ENCODE data around the gene TEX29.

The TEX29 gene

DNA sequence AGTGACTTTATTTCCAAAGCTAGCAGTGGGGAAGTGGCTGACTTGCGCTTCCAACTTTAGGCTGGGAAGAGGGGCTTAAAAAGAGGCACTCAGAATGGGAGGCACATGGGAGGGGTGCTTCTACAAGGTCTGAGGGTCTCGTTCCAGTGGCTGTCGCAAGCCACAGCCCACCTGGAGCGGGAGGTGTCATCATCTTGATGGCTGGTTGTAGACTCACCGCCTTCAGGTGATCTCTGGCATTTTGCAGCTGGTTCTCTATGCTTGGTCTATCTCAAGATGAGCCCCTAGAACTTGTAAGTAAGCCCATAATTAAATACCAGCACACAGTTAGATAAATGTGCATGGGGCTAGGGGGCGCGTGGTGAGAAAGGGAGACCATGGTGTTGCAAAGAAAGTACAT lies 9.2 kb downstream of the TEX29 start:
- Histone ChIP-seq H3K27me3 (ENCODE audit: insufficient read depth, low read length) (peaks cover 32% of the 10 kb centered on the region), H2AFZ (ENCODE audit: low read length, unreplicated experiment) (no peak overlapping the region), H3K4me3 (ENCODE audit: low read depth, low read length) (no peak overlapping the region), H3K36me3 (ENCODE audit: insufficient read depth, low read length) (no peaks in the 10 kb centered on the region), H3K4me1 (ENCODE audit: control insufficient read depth, insufficient read depth, low read length, unreplicated experiment) (no peaks in the 10 kb centered on the region), H3K79me2 (ENCODE audit: control insufficient read depth, insufficient read depth, low read length, unreplicated experiment) (no peaks in the 10 kb centered on the region), H3K27ac (ENCODE audit: low read depth, low read length) (no peak overlapping the region)

DNA sequence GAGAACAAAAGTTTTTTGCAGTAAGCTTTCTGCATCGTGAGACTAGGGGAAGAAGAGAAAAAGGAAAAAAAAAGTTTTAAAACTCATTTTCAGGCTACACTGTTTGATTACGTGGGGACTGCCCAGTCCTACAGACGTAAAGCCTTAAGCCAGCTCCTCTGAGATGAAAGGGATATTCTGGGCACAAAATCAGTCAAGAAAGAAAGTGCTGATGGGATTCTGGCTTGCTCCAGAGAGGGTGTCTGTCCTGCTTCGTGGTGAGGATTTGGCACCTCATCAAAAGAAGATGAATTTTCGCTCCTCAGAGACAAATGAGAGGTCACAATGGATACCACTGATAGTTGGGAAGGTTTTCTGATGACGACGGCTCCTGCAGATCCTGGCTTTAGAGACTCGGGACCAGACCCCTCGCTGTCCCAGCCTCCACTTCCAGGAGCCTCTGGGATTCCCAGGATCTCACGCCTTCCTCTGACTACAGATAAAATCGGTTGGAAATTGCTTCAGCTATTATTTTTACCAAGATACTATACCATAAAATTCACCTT lies 9.7 kb downstream of the TEX29 start:
- H2AFZ ChIP-seq (ENCODE audit: low read length, unreplicated experiment): no peak overlapping the region
- no peaks in the 10 kb centered on the region for H3K4me1 ChIP-seq (ENCODE audit: control insufficient read depth, insufficient read depth, low read length, unreplicated experiment)
- H3K36me3 ChIP-seq (ENCODE audit: insufficient read depth, low read length): no peaks in the 10 kb centered on the region
- H3K27ac ChIP-seq (ENCODE audit: low read depth, low read length): no peak overlapping the region
- H3K27me3 ChIP-seq (ENCODE audit: insufficient read depth, low read length): peaks cover 37% of the 10 kb centered on the region
- H3K4me3 ChIP-seq (ENCODE audit: low read depth, low read length): no peak overlapping the region
- no peaks in the 10 kb centered on the region for H3K79me2 ChIP-seq (ENCODE audit: control insufficient read depth, insufficient read depth, low read length, unreplicated experiment)

DNA sequence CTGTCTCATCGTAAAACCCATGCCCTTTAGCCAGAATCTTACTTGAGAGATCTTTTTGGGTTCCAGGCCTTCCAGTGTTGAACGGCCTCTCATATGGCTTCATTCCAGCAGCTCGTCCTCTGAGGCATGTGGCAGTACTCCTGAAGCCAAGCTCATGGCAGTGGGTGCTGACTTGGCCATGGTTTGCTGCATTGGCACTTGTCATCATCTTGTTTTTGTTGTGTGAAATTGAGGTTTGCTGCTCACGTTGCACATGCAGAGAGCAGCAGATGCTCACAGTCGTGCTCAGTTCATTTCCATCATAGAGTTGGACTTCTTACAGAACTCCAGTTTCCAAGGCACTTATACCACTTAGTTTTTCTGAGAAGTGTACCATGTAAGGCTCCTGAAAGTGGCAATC lies 14.9 kb downstream of the TEX29 start:
- Histone ChIP-seq H3K4me3 (ENCODE audit: low read depth, low read length) (no peak overlapping the region), H2AFZ (ENCODE audit: low read length, unreplicated experiment) (no peak overlapping the region), H3K4me1 (ENCODE audit: control insufficient read depth, insufficient read depth, low read length, unreplicated experiment) (no peaks in the 10 kb centered on the region)

DNA sequence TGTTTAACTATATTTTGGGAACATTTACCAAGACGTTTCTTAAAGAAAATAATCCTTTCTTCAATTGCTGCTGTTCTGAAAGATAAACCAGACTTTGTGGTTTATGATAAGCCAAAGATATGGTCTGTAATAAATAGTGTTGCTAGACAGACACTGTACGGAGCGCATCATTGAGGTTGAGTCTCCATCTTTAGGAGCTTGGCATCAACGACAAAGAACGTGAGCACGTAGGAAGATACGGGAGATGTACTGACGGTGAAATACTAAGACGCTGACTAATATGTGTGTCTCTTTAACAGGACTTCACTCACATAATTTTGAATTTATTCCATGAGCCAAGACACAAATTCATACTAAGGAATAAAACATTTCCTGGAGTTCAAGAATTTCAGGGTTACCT lies 16.2 kb downstream of the TEX29 start:
- peaks cover 21% of the 10 kb centered on the region; the same call in 1 of the 2 replicates for H3K27me3 ChIP-seq (ENCODE audit: insufficient read depth, low read length)
- no peaks in the 10 kb centered on the region for H3K4me1 ChIP-seq (ENCODE audit: control insufficient read depth, insufficient read depth, low read length, unreplicated experiment)
- no peaks in the 10 kb centered on the region for H3K36me3 ChIP-seq (ENCODE audit: insufficient read depth, low read length)
- no peak overlapping the region for H3K27ac ChIP-seq (ENCODE audit: low read depth, low read length)
- no peak overlapping the region for H2AFZ ChIP-seq (ENCODE audit: low read length, unreplicated experiment)
- H3K4me3 ChIP-seq (ENCODE audit: low read depth, low read length): no peak overlapping the region
- no peaks in the 10 kb centered on the region for H3K79me2 ChIP-seq (ENCODE audit: control insufficient read depth, insufficient read depth, low read length, unreplicated experiment)

More for the DNA sequence above, 14.9 kb downstream of the TEX29 start:
- no peaks in the 10 kb centered on the region for H3K79me2 ChIP-seq (ENCODE audit: control insufficient read depth, insufficient read depth, low read length, unreplicated experiment)
- peaks cover 33% of the 10 kb centered on the region for H3K27me3 ChIP-seq (ENCODE audit: insufficient read depth, low read length)
- no peak overlapping the region for H3K27ac ChIP-seq (ENCODE audit: low read depth, low read length)
- no peaks in the 10 kb centered on the region for H3K36me3 ChIP-seq (ENCODE audit: insufficient read depth, low read length)

DNA sequence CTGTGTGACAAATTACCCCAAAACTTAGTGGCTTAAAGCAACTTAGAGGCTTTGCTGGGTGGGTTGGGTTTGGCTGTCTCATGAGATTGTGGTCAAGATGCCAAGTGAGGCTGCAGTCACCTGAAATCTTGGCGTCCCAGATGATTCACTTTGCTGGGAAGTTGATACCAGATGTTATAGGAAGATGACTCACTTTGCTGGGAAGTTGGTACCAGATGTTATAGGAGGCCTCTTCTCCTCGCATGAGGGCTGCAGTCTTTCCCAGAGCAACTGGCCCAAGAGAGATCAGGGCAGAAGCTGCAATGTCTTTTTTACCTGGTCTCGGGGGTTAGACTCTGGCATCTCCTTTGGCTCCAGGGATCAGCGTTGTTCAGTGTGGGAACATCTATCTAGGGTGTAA lies 16.8 kb downstream of the TEX29 start:
- Histone ChIP-seq H3K4me1 (ENCODE audit: control insufficient read depth, insufficient read depth, low read length, unreplicated experiment) (no peaks in the 10 kb centered on the region), H3K27me3 (ENCODE audit: insufficient read depth, low read length) (peaks cover 17% of the 10 kb centered on the region; the same call in 1 of the 2 replicates), H3K36me3 (ENCODE audit: insufficient read depth, low read length) (no peaks in the 10 kb centered on the region), H3K79me2 (ENCODE audit: control insufficient read depth, insufficient read depth, low read length, unreplicated experiment) (no peaks in the 10 kb centered on the region), H3K27ac (ENCODE audit: low read depth, low read length) (no peak overlapping the region), H3K4me3 (ENCODE audit: low read depth, low read length) (no peak overlapping the region), H2AFZ (ENCODE audit: low read length, unreplicated experiment) (no peak overlapping the region)

DNA sequence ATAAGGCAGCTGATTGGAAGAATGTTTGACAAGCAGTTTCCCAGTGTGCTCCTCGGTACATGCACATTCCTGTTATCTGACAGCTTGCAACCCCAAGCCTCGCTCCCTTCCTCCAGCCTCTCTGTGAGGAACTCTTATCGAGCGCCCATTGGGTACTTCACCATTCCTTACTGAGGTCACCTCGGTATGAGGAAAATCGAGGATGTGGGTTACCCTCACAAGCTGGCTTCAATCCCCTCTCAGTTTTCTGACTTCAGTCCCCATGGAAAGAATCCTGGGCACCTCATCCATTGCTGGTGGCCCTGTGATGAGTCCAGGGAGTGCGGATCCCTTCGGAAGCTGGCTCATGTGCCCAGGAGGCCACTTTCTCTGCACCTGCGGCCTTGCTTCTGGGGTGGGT lies 17.3 kb downstream of the TEX29 start:
- H3K4me3 ChIP-seq (ENCODE audit: low read depth, low read length): no peak overlapping the region
- no peak overlapping the region for H3K27ac ChIP-seq (ENCODE audit: low read depth, low read length)
- no peaks in the 10 kb centered on the region for H3K4me1 ChIP-seq (ENCODE audit: control insufficient read depth, insufficient read depth, low read length, unreplicated experiment)
- no peak overlapping the region for H2AFZ ChIP-seq (ENCODE audit: low read length, unreplicated experiment)
- no peaks in the 10 kb centered on the region for H3K36me3 ChIP-seq (ENCODE audit: insufficient read depth, low read length)
- H3K27me3 ChIP-seq (ENCODE audit: insufficient read depth, low read length): peaks cover 12% of the 10 kb centered on the region; the same call in 1 of the 2 replicates
- no peaks in the 10 kb centered on the region for H3K79me2 ChIP-seq (ENCODE audit: control insufficient read depth, insufficient read depth, low read length, unreplicated experiment)

DNA sequence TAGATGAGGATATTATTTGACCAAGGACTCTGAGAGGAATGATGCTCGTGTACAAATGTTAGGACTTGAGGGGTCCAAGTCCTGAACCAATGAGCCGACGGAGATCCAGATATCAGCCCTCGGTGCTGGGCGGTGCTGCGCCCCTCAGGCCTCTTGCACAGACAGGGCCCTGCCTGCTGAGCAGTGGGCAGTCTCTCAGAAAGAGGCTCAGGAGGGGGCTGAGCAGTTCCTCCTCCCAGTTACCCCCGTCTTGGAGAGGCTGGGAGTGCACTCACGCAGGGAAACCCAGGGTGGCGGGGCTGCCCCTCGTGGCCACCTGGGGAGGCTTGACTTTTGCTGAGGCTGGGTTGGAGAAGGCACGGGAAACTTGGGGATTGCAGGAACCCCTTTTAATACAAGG lies 18.4 kb downstream of the TEX29 start:
- H2AFZ ChIP-seq (ENCODE audit: low read length, unreplicated experiment): no peak overlapping the region
- H3K36me3 ChIP-seq (ENCODE audit: insufficient read depth, low read length): no peaks in the 10 kb centered on the region
- H3K27me3 ChIP-seq (ENCODE audit: insufficient read depth, low read length): peaks cover 12% of the 10 kb centered on the region; the same call in 1 of the 2 replicates
- H3K79me2 ChIP-seq (ENCODE audit: control insufficient read depth, insufficient read depth, low read length, unreplicated experiment): no peaks in the 10 kb centered on the region
- H3K4me3 ChIP-seq (ENCODE audit: low read depth, low read length): no peak overlapping the region
- H3K4me1 ChIP-seq (ENCODE audit: control insufficient read depth, insufficient read depth, low read length, unreplicated experiment): no peaks in the 10 kb centered on the region
- no peak overlapping the region for H3K27ac ChIP-seq (ENCODE audit: low read depth, low read length)

DNA sequence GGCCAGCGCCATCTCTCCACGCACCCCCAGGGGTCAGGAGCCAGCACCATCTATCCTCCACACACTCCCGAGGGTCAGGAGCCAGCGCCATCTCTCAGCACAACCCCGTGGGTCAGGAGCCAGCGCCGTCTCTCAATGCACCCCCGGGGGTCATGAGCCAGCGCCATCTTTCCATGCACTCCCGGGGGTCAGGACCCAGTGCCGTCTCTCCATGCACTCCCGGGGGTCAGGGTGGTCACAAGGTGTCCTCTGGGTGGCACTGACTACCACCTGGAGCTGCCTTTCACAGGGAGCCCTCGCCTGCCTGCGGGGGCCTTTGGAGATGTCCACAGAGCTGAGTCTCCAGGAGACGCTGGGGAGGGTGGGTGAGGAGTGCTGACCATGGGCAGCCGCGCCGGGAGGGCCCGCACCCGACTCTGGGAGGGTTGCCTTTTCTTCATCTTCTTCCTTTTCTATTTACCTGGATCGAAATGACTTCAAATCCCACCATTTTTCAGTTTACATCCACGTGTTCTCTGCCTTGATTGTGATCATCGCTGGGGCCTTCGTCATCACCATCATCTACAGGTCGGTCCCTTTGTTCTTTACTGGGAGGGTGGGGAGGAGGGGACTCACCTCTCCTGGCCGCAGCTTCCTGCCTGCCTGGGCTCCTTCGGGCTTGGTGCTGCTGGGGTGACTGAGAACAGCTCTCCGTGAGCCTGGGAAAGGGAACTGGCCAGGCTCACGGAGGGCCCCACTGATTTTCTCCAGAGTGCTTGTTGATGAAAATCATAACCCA lies 19.1 kb downstream of the TEX29 start:
- Histone ChIP-seq H3K36me3 (ENCODE audit: insufficient read depth, low read length) (no peaks in the 10 kb centered on the region), H3K4me1 (ENCODE audit: control insufficient read depth, insufficient read depth, low read length, unreplicated experiment) (no peaks in the 10 kb centered on the region), H3K4me3 (ENCODE audit: low read depth, low read length) (no peak overlapping the region), H3K79me2 (ENCODE audit: control insufficient read depth, insufficient read depth, low read length, unreplicated experiment) (no peaks in the 10 kb centered on the region), H3K27ac (ENCODE audit: low read depth, low read length) (no peak overlapping the region), H3K27me3 (ENCODE audit: insufficient read depth, low read length) (0 out of 2 replicates have a peak, but pooled peaks cover 6% of the 10 kb centered on the region), H2AFZ (ENCODE audit: low read length, unreplicated experiment) (no peak overlapping the region)

DNA sequence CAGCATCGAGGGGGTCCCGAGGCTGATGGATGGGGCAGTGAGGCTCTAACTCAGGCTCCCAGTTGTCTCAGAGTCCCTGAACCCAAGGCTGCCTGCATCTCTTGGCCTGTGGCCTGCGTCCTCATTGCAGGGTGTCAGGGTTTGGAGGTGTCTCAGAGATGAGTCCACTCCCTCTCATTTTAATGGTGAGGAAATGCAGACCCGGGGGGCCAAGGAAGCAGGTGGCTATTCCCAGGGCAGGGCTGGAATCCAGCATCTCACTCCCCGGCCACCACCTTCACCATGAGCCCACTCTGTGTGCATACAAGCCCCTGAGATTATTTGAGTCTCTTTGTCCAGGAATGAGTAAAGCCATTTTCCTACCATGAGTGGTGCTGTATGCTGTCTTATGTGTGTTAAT lies 21.4 kb downstream of the TEX29 start:
- Histone ChIP-seq H3K4me3 (ENCODE audit: low read depth, low read length) (no peak overlapping the region), H3K27me3 (ENCODE audit: insufficient read depth, low read length) (no peaks in the 10 kb centered on the region), H3K4me1 (ENCODE audit: control insufficient read depth, insufficient read depth, low read length, unreplicated experiment) (no peaks in the 10 kb centered on the region), H2AFZ (ENCODE audit: low read length, unreplicated experiment) (no peak overlapping the region), H3K36me3 (ENCODE audit: insufficient read depth, low read length) (no peaks in the 10 kb centered on the region), H3K27ac (ENCODE audit: low read depth, low read length) (no peak overlapping the region), H3K79me2 (ENCODE audit: control insufficient read depth, insufficient read depth, low read length, unreplicated experiment) (no peaks in the 10 kb centered on the region)

DNA sequence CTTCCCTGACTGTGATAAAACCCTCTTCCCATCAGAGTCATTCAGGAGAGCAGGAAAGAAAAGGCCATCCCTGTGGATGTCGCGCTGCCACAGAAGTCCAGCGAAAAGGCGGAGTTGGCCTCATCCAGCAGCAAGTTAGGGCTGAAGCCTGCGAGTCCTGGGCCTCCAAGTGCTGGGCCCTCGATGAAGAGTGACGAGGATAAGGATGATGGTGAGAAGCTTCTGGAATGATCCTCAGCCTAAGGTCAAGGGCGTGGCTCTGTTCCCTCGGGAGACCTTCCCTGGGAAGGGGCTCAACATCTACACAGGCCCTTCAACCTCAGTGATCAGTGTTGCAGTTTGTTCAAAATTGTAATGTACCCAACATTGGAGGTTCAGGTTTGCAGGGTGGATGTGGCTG lies 22.3 kb downstream of the TEX29 start:
- no peaks in the 10 kb centered on the region for H3K4me1 ChIP-seq (ENCODE audit: control insufficient read depth, insufficient read depth, low read length, unreplicated experiment)
- H3K4me3 ChIP-seq (ENCODE audit: low read depth, low read length): no peak overlapping the region
- H2AFZ ChIP-seq (ENCODE audit: low read length, unreplicated experiment): no peak overlapping the region
- H3K36me3 ChIP-seq (ENCODE audit: insufficient read depth, low read length): no peaks in the 10 kb centered on the region
- no peaks in the 10 kb centered on the region for H3K27me3 ChIP-seq (ENCODE audit: insufficient read depth, low read length)
- no peak overlapping the region for H3K27ac ChIP-seq (ENCODE audit: low read depth, low read length)
- H3K79me2 ChIP-seq (ENCODE audit: control insufficient read depth, insufficient read depth, low read length, unreplicated experiment): no peaks in the 10 kb centered on the region

DNA sequence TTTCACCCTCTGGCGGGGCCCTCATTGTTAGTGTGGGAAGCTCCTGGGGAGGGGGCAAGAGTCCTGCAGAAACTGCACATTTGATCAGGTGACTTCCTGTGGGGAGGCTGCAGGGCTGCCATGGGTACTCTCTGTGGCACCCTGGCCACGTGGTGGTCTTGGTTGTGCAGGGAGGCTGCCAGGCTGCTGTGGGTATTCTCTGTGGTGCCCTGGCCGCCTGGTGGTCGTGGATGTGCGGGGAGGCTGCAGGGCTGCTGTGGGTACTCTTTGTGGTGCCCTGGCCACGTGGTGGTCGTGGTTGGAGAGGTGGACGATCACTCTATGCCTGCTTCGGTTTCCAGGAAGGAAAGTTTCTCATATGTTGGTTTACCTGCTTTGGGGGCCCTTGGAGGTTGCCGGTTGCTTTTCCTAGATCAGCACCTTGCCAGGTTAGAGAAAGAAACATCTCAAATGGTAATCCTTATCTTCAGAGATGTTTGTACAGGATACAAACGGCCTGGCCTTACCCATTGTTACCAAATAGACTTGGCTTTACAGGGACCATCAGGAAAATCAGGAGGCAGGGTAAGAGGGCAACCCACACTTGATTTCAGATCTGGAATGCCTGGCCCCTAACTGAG lies 22.9 kb downstream of the TEX29 start:
- H2AFZ ChIP-seq (ENCODE audit: low read length, unreplicated experiment): no peak overlapping the region
- no peaks in the 10 kb centered on the region for H3K79me2 ChIP-seq (ENCODE audit: control insufficient read depth, insufficient read depth, low read length, unreplicated experiment)
- no peaks in the 10 kb centered on the region for H3K36me3 ChIP-seq (ENCODE audit: insufficient read depth, low read length)
- no peak overlapping the region for H3K27ac ChIP-seq (ENCODE audit: low read depth, low read length)
- H3K27me3 ChIP-seq (ENCODE audit: insufficient read depth, low read length): no peaks in the 10 kb centered on the region
- H3K4me3 ChIP-seq (ENCODE audit: low read depth, low read length): no peak overlapping the region
- H3K4me1 ChIP-seq (ENCODE audit: control insufficient read depth, insufficient read depth, low read length, unreplicated experiment): no peaks in the 10 kb centered on the region
